Right atrium auricular region (tissue), 2 donors: ENCODE results near the gene CDT1. TPM values are rescaled to one million over a fixed set of nuclear protein-coding genes. Genes with fewer than 3 reads are reported as not detected.

Source experiments
- DNase-seq: peaks from one replicate; pipeline ENCODE4 v3.0.0-alpha.2; 2019; ENCODE audit warnings: low spot score
- H3K27ac ChIP-seq, 2 donors: fragments of 200-600 bp; sonication (generic); 1 replicate in 1 of 2; 2 replicates in 1 of 2; pipeline ENCODE4 v1.5.1; 2016 to 2019
- H3K27me3 ChIP-seq, 2 donors: fragments of 200-600 bp; sonication (generic); one replicate each; pipeline versions ENCODE4 v1.5.1 to v1.6.0; 2017 to 2019
- H3K36me3 ChIP-seq: fragments of 200-600 bp; sonication (generic); one replicate; pipeline ENCODE4 v1.5.1; 2016
- H3K4me1 ChIP-seq, 2 donors: fragments of 200-600 bp; sonication (generic); one replicate each; pipeline versions ENCODE4 v1.5.1 to v1.6.0; 2017 to 2019
- H3K4me3 ChIP-seq, 2 donors: fragments of 200-600 bp; sonication (generic); 1 replicate in 1 of 2; 2 replicates in 1 of 2; pipeline ENCODE4 v1.5.1; 2017 to 2019; ENCODE audit warnings: mild to moderate bottlenecking in 1 of 2, moderate library complexity in 1 of 2
- H3K9me3 ChIP-seq, 2 donors: fragments of 200-600 bp; sonication (generic); one replicate each; pipeline ENCODE4 v1.5.1; 2019
- total RNA-seq, 2 donors: library from RNA; depleted of rRNA; stranded (reverse); fragments of >200 nt; gene quantifications; one replicate each; pipeline ENCODE4 v1.1.0, GENCODE V29; 2016
- TF ChIP-seq, protein P1 (sequence below), 2 donors: fragments of 200-600 bp; sonication (generic); IDR thresholded peaks; one replicate each; pipeline ENCODE4 v1.5.1; 2019; ENCODE audit warnings: antibody characterized with exemption in 2 of 2

CDT1 gene
- total RNA-seq, 2 donors from 2014 or later, result 0.39 to 1.3 TPM

DNA sequence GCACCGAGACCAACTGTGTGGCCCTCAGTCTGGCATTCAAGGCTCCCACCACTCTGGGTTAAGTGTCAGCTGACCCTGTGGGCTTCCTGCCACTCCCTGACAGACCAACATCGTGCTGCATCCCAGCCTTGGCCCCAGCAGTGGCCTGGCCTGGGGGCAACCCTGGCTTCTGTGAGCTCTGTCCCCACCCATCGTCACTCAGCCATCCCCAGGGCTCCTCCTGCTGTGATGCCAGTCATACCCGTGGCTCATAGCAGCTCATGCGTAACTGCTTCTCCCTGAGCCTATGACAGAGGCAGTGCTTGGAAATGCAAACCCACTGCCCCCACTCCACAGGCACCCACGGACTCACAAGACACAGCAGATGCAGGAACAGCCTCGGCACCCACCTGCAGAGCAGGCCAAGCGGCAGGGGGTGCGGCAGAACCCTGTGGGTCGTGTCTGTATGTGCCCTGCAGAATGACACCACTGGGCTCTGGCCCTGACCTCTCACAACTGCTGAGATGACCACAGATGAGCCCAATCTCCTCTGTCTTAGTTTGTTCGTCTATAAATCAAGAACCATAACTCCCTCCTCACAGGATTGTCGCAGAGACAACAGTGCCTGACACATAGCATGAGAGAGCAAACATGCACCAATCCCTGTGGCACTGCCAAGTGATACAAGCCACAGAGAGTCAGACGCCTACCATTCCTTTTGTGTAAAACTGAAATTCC is 45.2 kb upstream of the CDT1 start:
- DNase-seq, result no peak
- TF ChIP-seq, protein P1, sequence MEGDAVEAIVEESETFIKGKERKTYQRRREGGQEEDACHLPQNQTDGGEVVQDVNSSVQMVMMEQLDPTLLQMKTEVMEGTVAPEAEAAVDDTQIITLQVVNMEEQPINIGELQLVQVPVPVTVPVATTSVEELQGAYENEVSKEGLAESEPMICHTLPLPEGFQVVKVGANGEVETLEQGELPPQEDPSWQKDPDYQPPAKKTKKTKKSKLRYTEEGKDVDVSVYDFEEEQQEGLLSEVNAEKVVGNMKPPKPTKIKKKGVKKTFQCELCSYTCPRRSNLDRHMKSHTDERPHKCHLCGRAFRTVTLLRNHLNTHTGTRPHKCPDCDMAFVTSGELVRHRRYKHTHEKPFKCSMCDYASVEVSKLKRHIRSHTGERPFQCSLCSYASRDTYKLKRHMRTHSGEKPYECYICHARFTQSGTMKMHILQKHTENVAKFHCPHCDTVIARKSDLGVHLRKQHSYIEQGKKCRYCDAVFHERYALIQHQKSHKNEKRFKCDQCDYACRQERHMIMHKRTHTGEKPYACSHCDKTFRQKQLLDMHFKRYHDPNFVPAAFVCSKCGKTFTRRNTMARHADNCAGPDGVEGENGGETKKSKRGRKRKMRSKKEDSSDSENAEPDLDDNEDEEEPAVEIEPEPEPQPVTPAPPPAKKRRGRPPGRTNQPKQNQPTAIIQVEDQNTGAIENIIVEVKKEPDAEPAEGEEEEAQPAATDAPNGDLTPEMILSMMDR (IDR thresholded peaks at IDR 0.05), result no peak
- Histone ChIP-seq H3K9me3 (no peaks in the 10 kb centered on the region), H3K27ac (no peak overlapping the region), H3K27me3 (no peaks in the 10 kb centered on the region), H3K36me3 (no peaks in the 10 kb centered on the region), H3K4me3 (no peak overlapping the region), H3K4me1 (peaks cover 0 to 23% of the 10 kb centered on the region in 2 donors)

DNA sequence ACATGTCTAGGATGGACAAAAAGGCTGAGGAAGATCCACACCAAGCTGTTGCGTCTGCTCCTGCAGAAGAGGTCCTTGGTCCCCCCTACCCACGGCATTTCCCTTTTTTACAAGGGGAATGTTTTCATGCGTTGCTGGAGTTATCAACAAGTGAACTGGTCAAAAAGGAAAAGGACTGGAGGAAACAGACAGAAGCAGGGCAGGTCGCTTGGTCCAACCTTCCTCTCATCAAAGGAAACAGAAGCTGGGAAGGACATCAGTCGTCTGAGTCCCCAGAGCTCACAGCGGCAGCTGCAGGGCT is 44.7 kb upstream of the CDT1 start:
- Histone ChIP-seq H3K36me3 (no peaks in the 10 kb centered on the region), H3K27ac (no peak overlapping the region), H3K9me3 (no peaks in the 10 kb centered on the region), H3K4me1 (peaks cover 0 to 23% of the 10 kb centered on the region in 2 donors), H3K4me3 (no peak overlapping the region), H3K27me3 (no peaks in the 10 kb centered on the region)
- TF ChIP-seq, protein P1 (IDR thresholded peaks at IDR 0.05), result no peak
- DNase-seq, result no peak

DNA sequence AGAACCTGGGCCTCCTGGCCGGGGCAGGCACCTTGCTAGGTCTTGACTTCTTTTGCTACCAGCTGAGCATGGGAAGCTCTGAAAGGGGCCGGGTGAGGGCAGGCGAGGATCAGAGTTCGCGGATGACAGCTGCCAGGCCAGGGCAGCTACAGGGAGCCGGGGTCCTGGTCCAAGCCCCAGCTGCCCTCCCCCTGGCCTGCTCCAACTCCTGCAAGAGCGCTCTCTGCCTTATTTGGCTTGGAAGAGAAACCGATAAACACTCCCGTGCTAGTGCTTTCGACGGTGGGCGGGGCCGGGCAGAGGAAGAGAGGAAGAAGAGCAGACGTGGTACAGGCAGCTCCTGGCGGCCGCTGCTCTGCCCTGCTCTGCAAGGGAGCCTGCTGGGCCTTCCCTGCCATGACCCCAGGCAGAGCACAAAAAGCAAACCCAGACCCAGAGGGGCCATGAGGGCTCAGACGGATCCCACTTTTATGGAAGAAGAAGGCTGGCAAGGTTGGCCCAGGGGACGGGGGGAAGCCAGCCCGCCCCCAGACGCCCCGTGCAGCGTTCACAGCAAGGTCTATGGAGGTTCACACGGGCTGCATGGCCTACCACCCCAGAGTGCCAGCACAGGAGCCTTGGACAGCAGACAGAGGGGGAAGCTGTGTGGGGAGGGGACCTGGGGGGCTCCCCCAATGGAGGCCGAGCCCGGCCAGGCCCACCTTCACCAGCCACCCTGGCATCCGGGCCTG is 44.2 kb upstream of the CDT1 start:
- Histone ChIP-seq H3K4me3 (no peak overlapping the region), H3K36me3 (no peaks in the 10 kb centered on the region), H3K27me3 (no peaks in the 10 kb centered on the region), H3K4me1 (peaks cover 0 to 23% of the 10 kb centered on the region in 2 donors), H3K9me3 (no peaks in the 10 kb centered on the region), H3K27ac (no peak overlapping the region)
- DNase-seq, result no peak
- TF ChIP-seq, protein P1 (IDR thresholded peaks at IDR 0.05), result no peak

DNA sequence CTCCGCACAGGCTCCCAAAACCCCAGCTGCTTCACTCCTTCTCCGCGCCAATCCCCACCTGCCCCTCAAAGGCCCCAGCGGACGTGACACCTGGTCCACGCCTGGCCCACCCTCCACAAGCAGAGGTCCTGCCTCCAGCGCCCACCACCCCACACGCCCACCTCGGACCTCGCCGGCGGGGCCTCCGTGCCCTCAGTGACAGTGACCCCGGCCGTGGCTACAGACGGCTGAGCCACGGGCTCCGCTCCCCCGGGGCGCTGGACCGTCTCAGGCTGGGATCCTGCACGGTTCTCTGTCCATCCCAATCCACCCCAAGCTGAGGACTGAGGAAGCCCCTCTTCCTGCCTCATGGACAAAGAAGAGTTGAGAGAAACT is 43.6 kb upstream of the CDT1 start:
- DNase-seq, result no peak
- TF ChIP-seq, protein P1 (IDR thresholded peaks at IDR 0.05), result no peak
- H3K4me1 ChIP-seq, result peaks cover 0 to 23% of the 10 kb centered on the region in 2 donors
- H3K27ac ChIP-seq, result no peak overlapping the region
- no peak overlapping the region for H3K4me3 ChIP-seq
- H3K36me3 ChIP-seq, result no peaks in the 10 kb centered on the region
- H3K27me3 ChIP-seq, result no peaks in the 10 kb centered on the region
- H3K9me3 ChIP-seq, result no peaks in the 10 kb centered on the region

DNA sequence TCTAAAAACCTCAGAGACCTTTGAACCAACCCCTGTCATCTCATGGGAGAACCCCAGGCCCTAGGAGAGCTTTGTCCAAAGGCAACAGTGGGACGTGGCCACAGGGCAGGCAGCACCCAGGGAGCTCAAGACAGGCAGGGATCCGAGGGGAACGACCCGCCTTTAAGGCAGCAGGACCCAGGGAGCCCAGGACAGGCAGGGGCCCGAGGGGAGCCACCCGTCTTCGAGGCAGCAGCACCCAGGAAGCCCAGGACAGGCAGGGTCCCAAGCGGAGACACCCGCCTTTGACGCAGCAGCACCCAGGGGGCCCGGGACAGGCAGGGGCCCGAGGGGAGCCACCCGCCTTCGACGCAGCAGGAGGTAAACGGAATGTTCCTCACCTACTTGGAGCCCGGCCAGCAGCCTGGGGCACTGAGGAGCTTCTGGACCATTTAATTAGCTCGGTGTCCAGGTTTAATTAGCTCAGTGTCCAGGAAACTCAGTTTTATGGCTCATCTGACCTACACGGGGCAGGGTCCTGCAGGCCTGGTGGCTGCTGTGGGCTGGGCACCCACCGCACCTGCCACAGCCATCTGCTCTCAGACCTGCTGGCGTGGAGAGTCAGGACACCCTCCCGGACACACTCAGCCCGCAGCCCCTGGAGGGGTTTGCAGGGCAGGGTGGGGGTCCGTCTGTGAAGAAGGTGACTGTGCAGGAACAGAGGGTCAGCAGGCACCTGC is 43.0 kb upstream of the CDT1 start:
- no peak overlapping the region for H3K4me3 ChIP-seq
- no peak overlapping the region for H3K27ac ChIP-seq
- H3K27me3 ChIP-seq, result no peaks in the 10 kb centered on the region
- no peaks in the 10 kb centered on the region for H3K9me3 ChIP-seq
- no peaks in the 10 kb centered on the region for H3K36me3 ChIP-seq
- H3K4me1 ChIP-seq, result peaks cover 0 to 23% of the 10 kb centered on the region in 2 donors
- DNase-seq, result no peak
- TF ChIP-seq, protein P1 (IDR thresholded peaks at IDR 0.05), result no peak
